Suppressor macrophage treated with lipopolysaccharide for 4 hours (primary cell): ENCODE measurements around the gene SMC1B.
"Not testable (repeated sequence)": the region's sequence is repeated elsewhere in the genome, so short reads cannot be mapped to it uniquely, and the experiment has no call there.

Experiments
- DNase-seq: peaks from one replicate; pipeline ENCODE4 v3.0.0-alpha.2; 2020

The SMC1B gene

GRCh38 chr22:45296628-45297297, 116.6 kb downstream of the SMC1B start:
- DNase-seq = no peak

DNA sequence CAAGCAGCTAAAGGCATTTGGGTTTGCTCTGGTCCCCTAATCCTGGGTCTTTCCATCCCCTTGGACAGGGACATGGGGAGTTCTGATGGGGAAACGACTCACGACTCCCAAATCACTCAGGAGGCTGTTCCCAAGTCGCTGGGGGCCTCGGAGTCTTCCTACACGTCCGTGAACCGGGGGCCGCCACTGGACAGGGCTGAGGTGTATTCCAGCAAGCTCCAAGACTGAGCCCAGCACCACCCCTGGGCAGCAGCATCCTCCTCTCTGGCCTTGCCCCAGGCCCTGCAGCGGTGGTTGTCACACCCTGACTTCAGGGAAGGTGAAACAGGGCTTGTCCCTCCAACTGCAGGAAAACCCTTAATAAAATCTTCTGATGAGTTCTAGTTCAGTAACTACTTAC, 117.9 kb downstream of the SMC1B start:
- DNase-seq = no peak

- DNase-seq = not testable (repeated sequence)
Measured at GRCh38 chr22:45295004-45295403, 118.4 kb downstream of the SMC1B start.
